A673 (cell line): ENCODE results near the gene FLRT2. TPM values are rescaled to one million over a fixed set of nuclear protein-coding genes. Genes with fewer than 3 reads are reported as not detected.
A peak's percentile ranks its signal among the peaks of the same experiment; 100 is the strongest.

Experiments
- BruUV-seq: library from RNA; stranded (reverse); fragments of 400-500 nt; replicated peaks from 2 replicates; lab custom pipeline; 2021; lab: Mats Ljungman, UMichigan
- CTCF ChIA-PET: fragments of 300-600 bp; sonication (Branson Sonifier 250); formaldehyde crosslinking; loops from one replicate; lab custom pipeline; 2022; ENCODE audit warnings: antibody characterized with exemption; lab: Charles Lee
- POLR2A ChIA-PET: fragments of 300-600 bp; sonication (Branson Sonifier 250); formaldehyde crosslinking; loops from one replicate; lab custom pipeline; 2022; ENCODE audit warnings: antibody characterized with exemption; ENCODE audit not compliant: low non-redundant PET; lab: Charles Lee
- DNase-seq: peaks from one replicate; pipeline ENCODE4 v3.0.0-alpha.2; 2015; ENCODE audit warnings: low spot score
- H3K27ac ChIP-seq: fragments of 200-600 bp; sonication (generic); 2 replicates; pipeline ENCODE4 v1.5.1; 2016; ENCODE audit warnings: mixed run types, low read depth, mild to moderate bottlenecking, mixed read lengths, antibody characterized with exemption, low read length; ENCODE audit not compliant: poor library complexity, severe bottlenecking
- H3K27me3 ChIP-seq: fragments of 200-600 bp; sonication (generic); replicated peaks from 2 replicates; pipeline ENCODE4 v1.6.1; 2017; ENCODE audit warnings: mixed run types, low read depth, mild to moderate bottlenecking, mixed read lengths, antibody characterized with exemption, low read length; ENCODE audit not compliant: insufficient read depth, poor library complexity
- H3K36me3 ChIP-seq: fragments of 200-600 bp; sonication (generic); 2 replicates; pipeline ENCODE4 v1.6.1; 2016; ENCODE audit warnings: mixed run types, mild to moderate bottlenecking, mixed read lengths, antibody characterized with exemption, low read length; ENCODE audit not compliant: insufficient read depth, poor library complexity, severe bottlenecking
- H3K4me1 ChIP-seq: fragments of 200-600 bp; sonication (generic); 2 replicates; pipeline ENCODE4 v1.6.1; 2017; ENCODE audit warnings: mixed run types, mild to moderate bottlenecking, mixed read lengths, antibody characterized with exemption, low read length; ENCODE audit not compliant: insufficient read depth, poor library complexity, severe bottlenecking
- H3K4me3 ChIP-seq: fragments of 200-600 bp; sonication (generic); 2 replicates; pipeline ENCODE4 v1.5.1; 2016; ENCODE audit warnings: low read depth, mixed run types, mild to moderate bottlenecking, mixed read lengths, low read length; ENCODE audit not compliant: poor library complexity, severe bottlenecking
- H3K9me3 ChIP-seq: fragments of 200-600 bp; sonication (generic); 2 replicates; pipeline ENCODE4 v1.6.1; 2016; ENCODE audit warnings: mixed run types, low read depth, mild to moderate bottlenecking, mixed read lengths, antibody characterized with exemption, low read length; ENCODE audit not compliant: poor library complexity, severe bottlenecking
- EZH2 ChIP-seq: fragments of 200-600 bp; sonication (generic); IDR thresholded peaks from 2 replicates; pipeline ENCODE4 v1.6.1; 2017; ENCODE audit warnings: borderline replicate concordance, low read depth, mild to moderate bottlenecking, mixed read lengths, antibody characterized with exemption, low read length; ENCODE audit not compliant: poor library complexity, severe bottlenecking
- intact Hi-C: fragments of 100-400 bp; cut with micrococcal nuclease; formaldehyde crosslinking; loops from one replicate; pipeline ENCODE4 v1.10.0; 2022; ENCODE audit not compliant: unreplicated experiment
- total RNA-seq: library from RNA; stranded (reverse); gene quantifications from 2 replicates; pipeline ENCODE4 v1.2.3, GENCODE V29; 2021
- TF ChIP-seq, protein P1 (sequence below): fragments of 300-800, 200-600 bp; sonication (generic); conservative IDR thresholded peaks from 2 replicates; pipeline ENCODE4 v1.5.1; 2017; ENCODE audit warnings: low read depth, mild to moderate bottlenecking, antibody characterized with exemption, low read length, moderate library complexity, mixed read lengths

The FLRT2 gene
- total RNA-seq, 1 experiment from 2014 or later: 128 TPM

DNA sequence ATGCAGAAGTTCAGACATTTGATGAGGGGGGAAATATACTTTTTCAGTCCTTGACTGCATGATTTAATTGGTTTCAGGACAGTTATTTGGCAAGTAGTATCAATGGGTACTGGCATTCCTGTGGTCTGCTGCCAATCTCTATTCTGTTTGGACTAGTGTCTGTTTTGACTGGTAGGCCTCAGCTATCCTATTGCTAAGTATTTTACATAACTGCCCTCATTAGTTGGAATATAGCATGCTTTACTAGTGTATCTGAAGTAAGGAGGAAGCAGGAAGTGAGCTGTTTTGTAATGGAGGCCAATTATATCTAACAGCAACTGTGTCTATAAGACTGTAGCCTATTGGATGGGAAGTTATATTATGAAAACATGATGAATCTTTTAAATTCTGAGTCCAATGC lies 104.3 kb downstream of the FLRT2 start:
- CTCF ChIA-PET: no interaction called here
- Histone ChIP-seq H3K27ac (no peak overlapping the region), H3K4me1 (no peaks in the 10 kb centered on the region)

GRCh38 chr14:85644211-85644610 lies 114.3 kb downstream of the FLRT2 start:
- POLR2A ChIA-PET: no interaction called here
- H3K4me3 ChIP-seq: no peak overlapping the region
- CTCF ChIA-PET: no interaction called here
- intact Hi-C loops: no loop called here
- TF ChIP-seq EZH2: no peak
- TF ChIP-seq, protein P1, sequence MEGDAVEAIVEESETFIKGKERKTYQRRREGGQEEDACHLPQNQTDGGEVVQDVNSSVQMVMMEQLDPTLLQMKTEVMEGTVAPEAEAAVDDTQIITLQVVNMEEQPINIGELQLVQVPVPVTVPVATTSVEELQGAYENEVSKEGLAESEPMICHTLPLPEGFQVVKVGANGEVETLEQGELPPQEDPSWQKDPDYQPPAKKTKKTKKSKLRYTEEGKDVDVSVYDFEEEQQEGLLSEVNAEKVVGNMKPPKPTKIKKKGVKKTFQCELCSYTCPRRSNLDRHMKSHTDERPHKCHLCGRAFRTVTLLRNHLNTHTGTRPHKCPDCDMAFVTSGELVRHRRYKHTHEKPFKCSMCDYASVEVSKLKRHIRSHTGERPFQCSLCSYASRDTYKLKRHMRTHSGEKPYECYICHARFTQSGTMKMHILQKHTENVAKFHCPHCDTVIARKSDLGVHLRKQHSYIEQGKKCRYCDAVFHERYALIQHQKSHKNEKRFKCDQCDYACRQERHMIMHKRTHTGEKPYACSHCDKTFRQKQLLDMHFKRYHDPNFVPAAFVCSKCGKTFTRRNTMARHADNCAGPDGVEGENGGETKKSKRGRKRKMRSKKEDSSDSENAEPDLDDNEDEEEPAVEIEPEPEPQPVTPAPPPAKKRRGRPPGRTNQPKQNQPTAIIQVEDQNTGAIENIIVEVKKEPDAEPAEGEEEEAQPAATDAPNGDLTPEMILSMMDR: no peak
- no TSS peak for BruUV-seq
- H3K9me3 ChIP-seq: no peaks in the 10 kb centered on the region
- no peak for DNase-seq
- no peaks in the 10 kb centered on the region for H3K27me3 ChIP-seq
- no peak overlapping the region for H3K27ac ChIP-seq
- no peaks in the 10 kb centered on the region for H3K36me3 ChIP-seq
- no peaks in the 10 kb centered on the region for H3K4me1 ChIP-seq

More for the DNA sequence above, 104.3 kb downstream of the FLRT2 start:
- BruUV-seq: no TSS peak
- Histone ChIP-seq H3K36me3 (no peaks in the 10 kb centered on the region), H3K27me3 (no peaks in the 10 kb centered on the region), H3K9me3 (no peaks in the 10 kb centered on the region), H3K4me3 (no peak overlapping the region)
- no peak for TF ChIP-seq EZH2
- TF ChIP-seq, protein P1: no peak
- intact Hi-C loops: no loop called here
- peak; percentile 55 for DNase-seq
- POLR2A ChIA-PET: no interaction called here

GRCh38 chr14:85653029-85653428 lies 123.1 kb downstream of the FLRT2 start:
- no peak overlapping the region for H3K4me3 ChIP-seq
- ChIA-PET CTCF (no interaction called here), POLR2A (no interaction called here)
- BruUV-seq: no TSS peak
- intact Hi-C loops: no loop called here
- TF ChIP-seq EZH2: no peak
- TF ChIP-seq, protein P1: no peak
- H3K36me3 ChIP-seq: no peaks in the 10 kb centered on the region
- H3K27me3 ChIP-seq: no peaks in the 10 kb centered on the region
- DNase-seq: no peak
- H3K9me3 ChIP-seq: no peaks in the 10 kb centered on the region
- H3K27ac ChIP-seq: no peak overlapping the region
- no peaks in the 10 kb centered on the region for H3K4me1 ChIP-seq
